Uterus (tissue), 4 donors: Measurements from ENCODE around the gene STK11IP. TPM values are rescaled to one million over a fixed set of nuclear protein-coding genes. Genes with fewer than 3 reads are reported as not detected.

Experiments
- DNase-seq, 2 donors: peaks; one replicate each; pipeline ENCODE4 v3.0.0-alpha.2; 2019 to 2020
- H3K27ac ChIP-seq, 2 donors: fragments of 200-600 bp; sonication (generic); 1 replicate in 1 of 2; 2 replicates in 1 of 2; pipeline ENCODE4 v1.5.1; 2016 to 2018
- H3K27me3 ChIP-seq, 2 donors: fragments of 200-600 bp; sonication (generic); one replicate each; pipeline ENCODE4 v1.5.1; 2018 to 2019; ENCODE audit warnings: control low read depth in 1 of 2
- H3K36me3 ChIP-seq, 2 donors: fragments of 200-600 bp; sonication (generic); one replicate each; pipeline ENCODE4 v1.5.1; 2019; ENCODE audit warnings: control low read depth in 1 of 2
- H3K4me1 ChIP-seq, 2 donors: fragments of 200-600 bp; sonication (generic); one replicate each; pipeline ENCODE4 v1.5.1; 2018 to 2019; ENCODE audit warnings: control low read depth in 1 of 2
- H3K4me3 ChIP-seq, 2 donors: fragments of 200-600 bp; sonication (generic); 1 replicate in 1 of 2; 2 replicates in 1 of 2; pipeline ENCODE4 v1.5.1; 2018 to 2019; ENCODE audit warnings: mild to moderate bottlenecking in 1 of 2
- H3K9me3 ChIP-seq, 2 donors: fragments of 200-600 bp; sonication (generic); one replicate each; pipeline ENCODE4 v1.5.1; 2019; ENCODE audit warnings: control low read depth in 1 of 2
- CTCF ChIP-seq, 4 experiments: fragments of 200-600 bp in 2 of 4; fragments of 450-650 bp in 2 of 4; sonication (generic) in 2 of 4; IDR thresholded peaks; one replicate each; pipeline ENCODE4 v1.5.1; 2016 to 2019; ENCODE audit warnings: antibody characterized with exemption in 4 of 4, mild to moderate bottlenecking in 2 of 4, moderate library complexity in 1 of 4
- POLR2A ChIP-seq, 2 donors: fragments of 450-650 bp; IDR thresholded peaks; one replicate each; pipeline ENCODE4 v1.6.1; 2016; ENCODE audit warnings: antibody characterized with exemption in 2 of 2, mild to moderate bottlenecking in 1 of 2, moderate library complexity in 1 of 2
- intact Hi-C: fragments of 100-400 bp; cut with DNase I; formaldehyde crosslinking; loops from one replicate; pipeline ENCODE4 v1.15.1; 2023; ENCODE audit warnings: low total_unique reads
- microRNA-seq: library from miRNA; unstranded; fragments of <30 nt; microRNA quantifications from one replicate; pipeline ENCODE4, GENCODE V29; 2016; ENCODE audit warnings: borderline microRNAs expressed, borderline replicate concordance
- small RNA-seq: library from RNA; depleted of rRNA; stranded (forward); fragments of <200 nt; gene quantifications from one replicate; pipeline ENCODE3, GENCODE V24; 2016
- total RNA-seq, 4 donors: library from RNA; depleted of rRNA in 3 of 4; stranded (reverse); fragments of >200 nt in 3 of 4; gene quantifications; one replicate each; pipeline versions ENCODE4 v1.1.0 to v1.2.4, GENCODE V29; 2014 to 2023
- donor health status: DM: yes; HTN: yes; CAD: no.

STK11IP gene
- total RNA-seq, 4 donors from 2014 or later, result 0.51 to 28.0 (median 13.1) TPM

DNA sequence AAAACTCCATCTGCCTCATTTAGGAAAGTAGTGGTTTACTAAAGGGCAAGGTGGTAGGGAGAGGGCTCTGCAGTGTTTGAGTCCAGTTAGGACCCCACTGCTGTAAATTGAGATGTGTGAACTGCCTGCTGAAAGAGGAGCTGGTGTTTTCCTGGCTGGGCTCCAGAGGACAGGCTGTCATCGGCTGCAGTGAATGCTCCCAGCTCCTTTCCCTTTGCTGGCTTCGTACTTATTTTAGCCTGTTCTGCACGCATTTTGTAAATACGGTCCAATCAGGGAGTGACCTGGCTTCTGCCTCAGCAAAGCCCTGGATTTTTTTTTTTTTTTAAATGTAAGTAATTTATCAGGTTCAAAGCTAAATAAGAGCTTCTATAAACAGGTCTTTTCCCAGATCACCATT, 67.3 kb downstream of the STK11IP start:
- no peak overlapping the region for H3K27ac ChIP-seq
- no peaks in the 10 kb centered on the region for H3K4me1 ChIP-seq
- no peak for DNase-seq
- no peaks in the 10 kb centered on the region for H3K36me3 ChIP-seq
- no peaks in the 10 kb centered on the region for H3K9me3 ChIP-seq
- H3K4me3 ChIP-seq, result no peak overlapping the region
- TF ChIP-seq POLR2A (IDR thresholded peaks at IDR 0.05), result no peak
- no peak for TF ChIP-seq CTCF (IDR thresholded peaks at IDR 0.05)
- intact Hi-C loops, result no loop called here
- no peaks in the 10 kb centered on the region for H3K27me3 ChIP-seq

GRCh38 chr2:219665926-219666325, 68.3 kb downstream of the STK11IP start:
- intact Hi-C loops, result no loop called here
- H3K9me3 ChIP-seq, result no peaks in the 10 kb centered on the region
- H3K27me3 ChIP-seq, result no peaks in the 10 kb centered on the region
- H3K27ac ChIP-seq, result no peak overlapping the region
- TF ChIP-seq CTCF (IDR thresholded peaks at IDR 0.05) (no peak), POLR2A (IDR thresholded peaks at IDR 0.05) (no peak)
- no peak overlapping the region for H3K4me3 ChIP-seq
- no peaks in the 10 kb centered on the region for H3K4me1 ChIP-seq
- H3K36me3 ChIP-seq, result no peaks in the 10 kb centered on the region
- no peak for DNase-seq

Small RNA genes within 50 kb of the gene (microRNA-seq; reads per million reads assigned to microRNA genes)
- not detected for gene MIR3132

Small RNA genes within 50 kb of the gene (small RNA-seq; reads per million reads assigned to genes)
- gene MIR3132 (not detected), gene RN7SKP213 (not detected)

Other genes starting within 250 kb of the STK11IP start
- 10 to 100 TPM; 35.9 to 93.7 (median 47.5) TPM for gene DNPEP, start 209.9 kb upstream of the STK11IP start, total RNA-seq
- 1,000 to 10,000 TPM in 2 of 4 donors, 100 to 1,000 TPM in 2; 578 to 3,551 (median 1,628) TPM for gene DES, start 179.5 kb upstream of the STK11IP start, total RNA-seq
- 100 to 1,000 TPM in 1 of 4 donors, 10 to 100 TPM in 3; 22.9 to 318 (median 36.1) TPM for gene SPEG, start 163.0 kb upstream of the STK11IP start, total RNA-seq
- 10 to 100 TPM; 14.1 to 39.5 (median 27.6) TPM for gene GMPPA, start 99.0 kb upstream of the STK11IP start, total RNA-seq
- gene ASIC4, start 83.4 kb upstream of the STK11IP start, total RNA-seq, result under 1 TPM in 2 of 4 donors, not detected in 2; 0.21 to 0.30 TPM
- gene CHPF, start 54.0 kb upstream of the STK11IP start, total RNA-seq, result 100 to 1,000 TPM in 1 of 4 donors, 10 to 100 TPM in 3; 16.5 to 194 (median 42.5) TPM
- gene TMEM198, start 53.8 kb upstream of the STK11IP start, total RNA-seq, result 1 to 10 TPM in 2 of 4 donors, under 1 TPM in 1, not detected in 1; 0.77 to 5.3 (median 5.1) TPM
- gene OBSL1, start 26.3 kb upstream of the STK11IP start, total RNA-seq, result 100 to 1,000 TPM in 2 of 4 donors, 10 to 100 TPM in 2; 53.2 to 146 (median 113) TPM
- 1 to 10 TPM in 1 of 4 donors, not detected in 3; 2.4 TPM for gene INHA, start 25.5 kb upstream of the STK11IP start, total RNA-seq
- 10 to 100 TPM in 1 of 4 donors, 1 to 10 TPM in 3; 2.3 to 29.4 (median 3.5) TPM for gene SLC4A3, start 29.8 kb downstream of the STK11IP start, total RNA-seq